OCI-LY7 (cell line): ENCODE measurements around the gene ARFGAP3. TPM values are rescaled to one million over a fixed set of nuclear protein-coding genes. Genes with fewer than 3 reads are reported as not detected.

Experiments
- BruUV-seq: library from RNA; stranded (reverse); fragments of 400-500 nt; replicated peaks from 2 replicates; lab custom pipeline; 2021; lab: Mats Ljungman, UMichigan
- CTCF ChIA-PET: fragments of 300-600 bp; sonication (Branson Sonifier 250); formaldehyde crosslinking; loops from one replicate; lab custom pipeline; 2022; ENCODE audit warnings: antibody characterized with exemption; ENCODE audit not compliant: unreplicated experiment; lab: Charles Lee
- POLR2A ChIA-PET: fragments of 300-600 bp; sonication (Branson Sonifier 250); formaldehyde crosslinking; loops from one replicate; lab custom pipeline; 2022; ENCODE audit warnings: antibody characterized with exemption; lab: Charles Lee
- DNase-seq: peaks from one replicate; pipeline ENCODE4 v3.0.0-alpha.2; 2015; ENCODE audit warnings: low spot score
- H2AFZ ChIP-seq: fragments of 200-600 bp; sonication (generic), shearing (Covaris generic); 2 replicates; pipeline ENCODE4 v1.6.1; 2014; ENCODE audit warnings: mild to moderate bottlenecking, antibody characterized with exemption, low read length, moderate library complexity
- H3K27ac ChIP-seq: fragments of 200-600 bp; sonication (generic); 2 replicates; pipeline ENCODE4 v1.5.1; 2014; ENCODE audit warnings: mixed run types, low read depth, mild to moderate bottlenecking, moderate library complexity, low read length, inconsistent platforms; ENCODE audit not compliant: poor library complexity, severe bottlenecking
- H3K36me3 ChIP-seq: fragments of 200-600 bp; sonication (generic); 2 replicates; pipeline ENCODE4 v1.6.1; 2014; ENCODE audit warnings: mild to moderate bottlenecking, antibody characterized with exemption, low read length, moderate library complexity, mixed read lengths; ENCODE audit not compliant: insufficient read depth
- H3K4me1 ChIP-seq: fragments of 200-600 bp; sonication (generic); 2 replicates; pipeline ENCODE4 v1.5.1; 2014; ENCODE audit warnings: mild to moderate bottlenecking, low read length; ENCODE audit not compliant: insufficient read depth, poor library complexity, severe bottlenecking
- H3K4me2 ChIP-seq: fragments of 200-600 bp; sonication (generic); 2 replicates; pipeline ENCODE4 v1.6.1; 2014; ENCODE audit warnings: mild to moderate bottlenecking, low read length
- H3K4me3 ChIP-seq: fragments of 200-600 bp; sonication (generic); 2 replicates; pipeline ENCODE4 v1.5.1; 2014; ENCODE audit warnings: mild to moderate bottlenecking, low read depth, low read length; ENCODE audit not compliant: poor library complexity, severe bottlenecking
- H3K79me2 ChIP-seq: fragments of 200-600 bp; sonication (generic); 2 replicates; pipeline ENCODE4 v1.6.1; 2016; ENCODE audit warnings: low read depth, mild to moderate bottlenecking, low read length, moderate library complexity, mixed read lengths; ENCODE audit not compliant: insufficient read depth
- H3K9me2 ChIP-seq: fragments of 200-600 bp; sonication (generic); 2 replicates; pipeline ENCODE4 v1.6.1; 2016; ENCODE audit warnings: mild to moderate bottlenecking, low read length, mixed read lengths; ENCODE audit not compliant: insufficient read depth
- H3K9me3 ChIP-seq: fragments of 200-600 bp; sonication (generic); 2 replicates; pipeline ENCODE4 v1.6.1; 2014; ENCODE audit warnings: mild to moderate bottlenecking, mixed run types, low read length, mixed read lengths
- H4K20me1 ChIP-seq: fragments of 200-600 bp; sonication (generic); 2 replicates; pipeline ENCODE4 v1.6.1; 2014; ENCODE audit warnings: mild to moderate bottlenecking, antibody characterized with exemption, low read length, moderate library complexity, mixed read lengths; ENCODE audit not compliant: insufficient read depth
- CTCF ChIP-seq: fragments of 200-600 bp; sonication (generic); conservative IDR thresholded peaks from 2 replicates; pipeline ENCODE4 v1.5.1; 2014; ENCODE audit warnings: mild to moderate bottlenecking, antibody characterized with exemption, low read length, moderate library complexity, mixed read lengths
- EZH2phosphoT487 ChIP-seq: fragments of 200-600 bp; sonication (generic); IDR thresholded peaks from 2 replicates; pipeline ENCODE4 v1.6.1; 2018; ENCODE audit warnings: low read depth, borderline replicate concordance, mild to moderate bottlenecking, mixed run types, antibody characterized with exemption, low read length, moderate library complexity, mixed read lengths
- intact Hi-C: fragments of 100-400 bp; cut with micrococcal nuclease; formaldehyde crosslinking; loops from one replicate; pipeline ENCODE4 v1.10.0; 2022; ENCODE audit not compliant: unreplicated experiment
- total RNA-seq, 2 experiments: library from RNA; depleted of rRNA in 1 of 2; stranded (reverse); fragments of >200 nt in 1 of 2; shearing (Covaris generic) in 1 of 2; gene quantifications; 2 replicates each; pipeline ENCODE4 v1.2.3, GENCODE V29; 2014 to 2022

ARFGAP3 gene
- total RNA-seq, 2 experiments from 2014 or later, result 24.2 to 47.0 TPM

GRCh38 chr22:42844756-42845155 lies 12.3 kb downstream of the ARFGAP3 start:
- no peak for TF ChIP-seq CTCF
- POLR2A ChIA-PET, result interaction anchor here (0.6 to 1.6 kb wide), 2 partner anchors 11 to 14 kb away, joined by 3 read pairs; no protein-coding TSS in a partner anchor
- no peaks in the 10 kb centered on the region for H3K9me3 ChIP-seq
- CTCF ChIA-PET, result no interaction called here
- intact Hi-C loops, result no loop called here
- H3K9me2 ChIP-seq, result no peaks in the 10 kb centered on the region
- H3K4me2 ChIP-seq, result no peak overlapping the region
- BruUV-seq, result no TSS peak
- no peak overlapping the region for H3K27ac ChIP-seq
- peaks cover 29% of the 10 kb centered on the region for H3K36me3 ChIP-seq
- H3K4me3 ChIP-seq, result no peak overlapping the region
- no peak for DNase-seq
- H3K4me1 ChIP-seq, result no peaks in the 10 kb centered on the region
- no peaks in the 10 kb centered on the region for H3K79me2 ChIP-seq
- no peaks in the 10 kb centered on the region for H4K20me1 ChIP-seq
- no peak overlapping the region for H2AFZ ChIP-seq

DNA sequence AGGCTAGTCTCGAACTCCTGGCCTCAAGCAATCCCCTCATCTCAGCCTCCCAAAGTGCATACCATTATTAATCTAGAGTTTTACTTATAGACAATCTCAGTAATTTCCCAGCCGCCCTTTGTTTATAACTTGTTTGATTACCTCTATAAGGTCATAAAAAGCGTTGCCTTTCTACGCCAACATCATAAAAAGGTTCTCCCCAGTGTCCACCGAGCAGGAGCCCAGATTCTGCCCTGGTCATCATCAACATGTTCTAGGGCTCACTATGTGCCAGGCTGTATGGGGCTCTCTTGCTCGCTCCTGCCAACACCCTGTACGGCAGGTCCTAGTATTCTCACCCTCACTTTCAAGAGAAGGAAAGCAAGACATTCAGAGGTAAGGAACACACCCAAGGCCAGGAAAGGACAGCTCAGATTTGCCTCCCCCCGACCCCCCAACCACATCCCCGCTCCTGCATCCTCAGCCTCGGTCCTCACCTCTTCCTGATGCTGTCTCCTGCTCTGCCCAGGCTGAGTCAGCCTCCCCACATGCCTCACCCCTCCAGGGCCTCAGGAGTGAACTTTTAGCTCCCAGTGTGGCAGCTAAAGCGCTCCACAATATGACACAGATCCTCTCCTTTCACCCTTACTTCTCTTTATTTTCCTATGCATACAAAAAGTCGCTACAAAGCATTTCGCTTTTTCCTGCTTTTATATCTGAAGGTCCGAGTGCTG lies 14.3 kb downstream of the ARFGAP3 start:
- Histone ChIP-seq H3K9me2 (no peaks in the 10 kb centered on the region), H2AFZ (no peak overlapping the region), H3K4me2 (no peak overlapping the region), H3K4me3 (no peak overlapping the region), H3K79me2 (no peaks in the 10 kb centered on the region), H3K4me1 (no peaks in the 10 kb centered on the region), H3K36me3 (peaks cover 29% of the 10 kb centered on the region), H3K27ac (no peak overlapping the region), H4K20me1 (no peaks in the 10 kb centered on the region), H3K9me3 (no peaks in the 10 kb centered on the region)
- ChIA-PET POLR2A (interaction anchor here (0.7 kb wide), 1 partner anchor 1505 kb away, joined by 3 read pairs; no protein-coding TSS in a partner anchor), CTCF (interaction anchor here (0.7 kb wide), 1 partner anchor 231 kb away, joined by 3 read pairs; no protein-coding TSS in a partner anchor)
- BruUV-seq, result no TSS peak
- no peak for TF ChIP-seq CTCF
- no peak for TF ChIP-seq EZH2phosphoT487
- intact Hi-C loops, result no loop called here
- no peak for DNase-seq

DNA sequence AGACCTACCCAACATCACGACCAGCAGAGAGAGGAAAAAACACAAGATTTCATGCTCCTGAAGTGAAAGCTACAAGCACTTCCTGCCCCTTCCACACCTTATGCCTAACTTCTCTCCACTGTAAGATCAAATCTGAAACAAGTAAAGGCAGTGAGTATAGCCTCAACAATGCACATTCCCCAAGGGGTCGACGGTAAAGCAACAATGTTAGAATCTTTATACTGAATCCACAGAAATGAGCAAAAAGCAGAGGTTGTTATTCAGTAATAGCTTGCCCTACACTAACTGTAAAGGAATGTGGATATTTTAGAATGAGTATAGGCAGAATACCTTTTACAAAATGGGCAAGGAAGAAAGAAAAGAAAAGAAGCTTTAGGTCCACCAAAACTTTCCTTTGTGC lies 15.6 kb downstream of the ARFGAP3 start:
- ChIA-PET CTCF (no interaction called here), POLR2A (interaction anchor here (0.6 to 0.9 kb wide), 2 partner anchors 30 to 80 kb away, joined by 3 read pairs; no protein-coding TSS in a partner anchor)
- TF ChIP-seq CTCF, result no peak
- TF ChIP-seq EZH2phosphoT487, result no peak
- Histone ChIP-seq H3K9me2 (no peaks in the 10 kb centered on the region; the same call in 1 of the 2 replicates), H3K4me2 (no peak overlapping the region), H3K79me2 (no peaks in the 10 kb centered on the region), H2AFZ (no peak overlapping the region), H3K36me3 (peaks cover 34% of the 10 kb centered on the region), H3K9me3 (no peaks in the 10 kb centered on the region), H4K20me1 (no peaks in the 10 kb centered on the region), H3K4me1 (no peaks in the 10 kb centered on the region), H3K4me3 (no peak overlapping the region), H3K27ac (no peak overlapping the region)
- no TSS peak for BruUV-seq
- no peak for DNase-seq
- intact Hi-C loops, result no loop called here
